Psoas muscle (tissue), 8 donors: ENCODE results near the gene CCDC141. TPM values are rescaled to one million over a fixed set of nuclear protein-coding genes. Genes with fewer than 3 reads are reported as not detected.

ENCODE experiments used
- ATAC-seq, 4 donors: fragments of 200-7000 bp; cut with Tn5 transposase; one replicate each; pipeline ENCODE4 v1.9.1; 2020; ENCODE audit warnings: moderate library complexity in 3 of 4, mild to moderate bottlenecking in 2 of 4
- DNase-seq, 2 donors: peaks; one replicate each; pipeline ENCODE4 v3.0.0-alpha.2; 2020
- H3K27ac ChIP-seq: fragments of 200-600 bp; one replicate; pipeline ENCODE4 v1.8.0; 2022
- H3K27me3 ChIP-seq, 3 donors: fragments of 200-600 bp in 1 of 3; one replicate each; pipeline versions ENCODE4 v1.6.1 to v1.8.0; 2013 to 2022; ENCODE audit warnings: low read length in 2 of 3, mild to moderate bottlenecking in 2 of 3, moderate library complexity in 1 of 3; ENCODE audit not compliant: insufficient read depth in 3 of 3
- H3K36me3 ChIP-seq, 2 donors: fragments of 200-600 bp in 1 of 2; one replicate each; pipeline versions ENCODE4 v1.6.1 to v1.8.0; 2013 to 2022; ENCODE audit warnings: low read depth in 1 of 2, mild to moderate bottlenecking in 1 of 2, moderate library complexity in 1 of 2; ENCODE audit not compliant: insufficient read depth in 1 of 2
- H3K4me1 ChIP-seq: fragments of 200-600 bp; one replicate; pipeline ENCODE4 v1.8.0; 2022
- H3K4me3 ChIP-seq: fragments of 200-600 bp; one replicate; pipeline ENCODE4 v1.8.0; 2022; ENCODE audit warnings: mild to moderate bottlenecking
- H3K9me3 ChIP-seq: fragments of 200-600 bp; one replicate; pipeline ENCODE4 v1.8.0; 2022
- WGBS, 3 donors: extraction: QIAGEN DNeasy Blood & Tissue Kit; methylation state at CpG; one replicate each; pipeline versions ENCODE4 v1.1.6 to v1.1.7; 2013; 5-methylcytosine and 5-hydroxymethylcytosine counted together
- intact Hi-C, 2 donors: fragments of 100-400 bp; cut with DNase I; formaldehyde crosslinking; loops; one replicate each; pipeline versions ENCODE4 v1.11.0 to v1.14.2; 2022
- long read RNA-seq, 2 donors: library from polyadenylated mRNA; unstranded; transcript quantifications; one replicate each; pipeline ENCODE4 v2.0.0, GENCODE V29; 2021
- polyA plus RNA-seq, 3 donors: library from polyadenylated mRNA; stranded (reverse); fragments of 200-250 nt; gene quantifications; one replicate each; pipeline ENCODE4 v1.2.3, GENCODE V29; 2013
- total RNA-seq, 4 donors: library from RNA; stranded (reverse); fragmentation: NEBNext Ultra II Directional in 2 of 4; extraction: Animal tissue kit (Norgen Biotek cat#: 25700) in 2 of 4; gene quantifications; one replicate each; pipeline versions ENCODE4 v1.2.1 to v1.2.4, GENCODE V29; 2021 to 2023
- TF ChIP-seq, protein P1 (sequence below): fragments of 200-600 bp; IDR thresholded peaks from one replicate; pipeline ENCODE4 v1.8.0; 2022; ENCODE audit warnings: antibody characterized with exemption
- donor health status: healthy with polysubstance abuse.
- donor health status: DM: no; HTN: no; CAD: no; lungs with moderate emphysema.
- donor health status: Bipolar disorder and iron deficiency.
- donor health status: healthy.
- donor health status: DM: yes; HTN: yes; CAD: no.
- donor health status: DM: no; HTN: no; CAD: no.
- donor health status: DM: no; HTN: no; CAD: no.
- donor health status: DM: yes; HTN: yes; CAD: no.

CCDC141 gene, protein sequence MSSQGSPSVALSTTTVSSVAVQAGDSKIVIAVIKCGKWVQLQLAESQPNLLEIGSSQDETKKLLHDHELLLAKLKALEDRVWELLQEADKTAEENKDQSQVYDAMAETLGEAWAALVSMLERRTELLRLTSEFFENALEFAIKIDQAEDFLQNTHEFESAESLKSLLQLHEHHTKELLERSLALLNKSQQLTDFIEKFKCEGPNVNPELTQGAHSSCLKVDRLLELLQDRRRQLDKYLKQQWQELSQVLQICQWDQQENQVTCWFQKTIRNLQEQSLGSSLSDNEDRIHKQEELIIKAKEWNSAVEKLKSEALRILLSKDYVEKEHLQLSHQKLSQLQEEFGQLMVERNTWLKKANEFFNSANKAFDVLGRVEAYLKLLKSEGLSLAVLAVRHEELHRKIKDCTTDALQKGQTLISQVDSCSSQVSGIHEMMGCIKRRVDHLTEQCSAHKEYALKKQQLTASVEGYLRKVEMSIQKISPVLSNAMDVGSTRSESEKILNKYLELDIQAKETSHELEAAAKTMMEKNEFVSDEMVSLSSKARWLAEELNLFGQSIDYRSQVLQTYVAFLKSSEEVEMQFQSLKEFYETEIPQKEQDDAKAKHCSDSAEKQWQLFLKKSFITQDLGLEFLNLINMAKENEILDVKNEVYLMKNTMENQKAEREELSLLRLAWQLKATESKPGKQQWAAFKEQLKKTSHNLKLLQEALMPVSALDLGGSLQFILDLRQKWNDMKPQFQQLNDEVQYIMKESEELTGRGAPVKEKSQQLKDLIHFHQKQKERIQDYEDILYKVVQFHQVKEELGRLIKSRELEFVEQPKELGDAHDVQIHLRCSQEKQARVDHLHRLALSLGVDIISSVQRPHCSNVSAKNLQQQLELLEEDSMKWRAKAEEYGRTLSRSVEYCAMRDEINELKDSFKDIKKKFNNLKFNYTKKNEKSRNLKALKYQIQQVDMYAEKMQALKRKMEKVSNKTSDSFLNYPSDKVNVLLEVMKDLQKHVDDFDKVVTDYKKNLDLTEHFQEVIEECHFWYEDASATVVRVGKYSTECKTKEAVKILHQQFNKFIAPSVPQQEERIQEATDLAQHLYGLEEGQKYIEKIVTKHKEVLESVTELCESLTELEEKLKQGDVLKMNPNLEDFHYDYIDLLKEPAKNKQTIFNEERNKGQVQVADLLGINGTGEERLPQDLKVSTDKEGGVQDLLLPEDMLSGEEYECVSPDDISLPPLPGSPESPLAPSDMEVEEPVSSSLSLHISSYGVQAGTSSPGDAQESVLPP (N-terminal part only)
- total RNA-seq (10 to 100 TPM in 2 of 4 donors, 1 to 10 TPM in 2; 5.9 to 14.9 (median 10.5) TPM), polyA plus RNA-seq (1 to 10 TPM in 2 of 3 donors, under 1 TPM in 1; 0.82 to 2.8 (median 2.4) TPM)
- long read RNA-seq, donor 1, partial matches to known transcripts, result 10 of 12 reads
- long read RNA-seq, donor 1, other reads (novel, unspliced or antisense), result 2 of 12 reads
- long read RNA-seq, donor 2, partial matches to known transcripts, result 3 of 10 reads
- long read RNA-seq, donor 2, other reads (novel, unspliced or antisense), result 7 of 10 reads

DNA sequence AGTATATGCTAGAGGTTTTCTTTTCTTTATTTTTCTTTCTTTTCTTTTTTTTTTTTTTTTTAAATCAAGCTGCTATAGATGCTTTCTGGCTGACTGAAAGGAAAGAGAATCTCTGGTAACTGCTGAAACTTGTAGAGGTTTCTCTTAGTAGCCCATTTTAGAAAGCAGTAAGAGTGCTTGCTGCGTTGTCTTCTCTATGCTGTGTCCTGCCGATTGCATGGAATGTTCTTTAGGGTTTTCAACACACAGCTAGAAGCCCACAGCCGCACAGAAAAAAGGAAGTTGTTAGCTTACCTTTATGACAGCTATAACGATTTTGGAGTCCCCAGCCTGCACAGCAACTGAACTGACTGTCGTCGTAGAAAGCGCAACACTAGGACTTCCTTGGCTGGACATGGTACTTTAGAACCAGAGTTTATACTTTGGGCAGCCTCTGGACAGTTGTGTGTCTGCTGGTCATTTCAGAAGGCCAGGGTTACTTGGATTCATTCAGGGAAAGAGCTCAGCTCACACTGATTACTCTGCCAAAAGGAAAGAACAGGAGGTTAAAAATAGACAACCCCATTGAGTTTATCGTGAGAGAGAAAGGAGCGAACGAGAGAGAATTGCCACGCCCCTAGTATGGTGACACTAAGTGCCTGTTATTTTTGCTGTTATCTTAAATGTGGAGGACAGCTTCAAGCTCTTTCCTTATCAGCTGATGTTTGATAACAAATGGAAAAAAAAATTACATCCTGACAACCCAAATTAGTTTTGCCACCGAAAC lies at the start of gene CCDC141:
Gene CCDC141, minus strand, starts transcription at position 592 of the 766 bp plus-strand sequence. Its CDS starts 196 bp downstream, at position 396.
- Histone ChIP-seq H3K4me1 (peaks cover 26% of the 10 kb centered on the region), H3K9me3 (no peaks in the 10 kb centered on the region), H3K27me3 (no peaks in the 10 kb centered on the region), H3K36me3 (no peaks in the 10 kb centered on the region), H3K4me3 (peak within 1 kb of the TSS; percentile 54), H3K27ac (peak within 1 kb of the TSS; percentile 69)
- DNase-seq (no peak), ATAC-seq (peak; percentile 84 to 97 (median 96))
- TF ChIP-seq, protein P1, sequence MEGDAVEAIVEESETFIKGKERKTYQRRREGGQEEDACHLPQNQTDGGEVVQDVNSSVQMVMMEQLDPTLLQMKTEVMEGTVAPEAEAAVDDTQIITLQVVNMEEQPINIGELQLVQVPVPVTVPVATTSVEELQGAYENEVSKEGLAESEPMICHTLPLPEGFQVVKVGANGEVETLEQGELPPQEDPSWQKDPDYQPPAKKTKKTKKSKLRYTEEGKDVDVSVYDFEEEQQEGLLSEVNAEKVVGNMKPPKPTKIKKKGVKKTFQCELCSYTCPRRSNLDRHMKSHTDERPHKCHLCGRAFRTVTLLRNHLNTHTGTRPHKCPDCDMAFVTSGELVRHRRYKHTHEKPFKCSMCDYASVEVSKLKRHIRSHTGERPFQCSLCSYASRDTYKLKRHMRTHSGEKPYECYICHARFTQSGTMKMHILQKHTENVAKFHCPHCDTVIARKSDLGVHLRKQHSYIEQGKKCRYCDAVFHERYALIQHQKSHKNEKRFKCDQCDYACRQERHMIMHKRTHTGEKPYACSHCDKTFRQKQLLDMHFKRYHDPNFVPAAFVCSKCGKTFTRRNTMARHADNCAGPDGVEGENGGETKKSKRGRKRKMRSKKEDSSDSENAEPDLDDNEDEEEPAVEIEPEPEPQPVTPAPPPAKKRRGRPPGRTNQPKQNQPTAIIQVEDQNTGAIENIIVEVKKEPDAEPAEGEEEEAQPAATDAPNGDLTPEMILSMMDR, result no peak
- 2 to 6% (median 5%) methylated on average over 12 of the region's 12 CpGs for WGBS, 3 donors
- intact Hi-C loops, result no loop called here

DNA sequence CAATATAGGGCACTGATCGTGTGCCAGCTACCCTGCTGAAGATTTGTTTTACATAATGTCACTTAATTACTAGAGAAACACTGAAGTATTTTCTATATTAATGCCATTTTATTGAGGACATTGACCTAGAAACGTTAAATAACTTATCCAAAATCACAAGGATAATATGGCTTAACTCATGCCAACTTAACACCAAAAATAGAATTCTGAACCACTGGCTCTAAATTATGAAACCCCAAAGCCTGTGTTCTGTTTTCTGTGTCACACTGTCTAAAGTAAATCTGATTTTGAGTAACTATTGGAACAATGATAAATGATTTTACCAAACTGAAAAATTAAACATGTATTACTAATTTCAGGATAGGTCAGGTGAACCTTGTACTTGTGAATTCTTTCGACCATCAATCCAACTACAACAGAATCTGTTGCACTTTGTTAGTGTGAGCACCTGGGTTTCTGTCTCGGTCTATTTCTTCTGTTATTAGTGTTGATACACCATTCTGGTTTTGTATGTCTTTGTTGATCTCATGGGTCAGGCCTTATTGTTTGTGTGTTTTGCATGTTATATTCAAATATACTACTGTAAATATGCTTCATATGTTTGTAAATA lies 48.2 kb upstream of the CCDC141 start:
- intact Hi-C loops, result no loop called here
- Histone ChIP-seq H3K27ac (no peak overlapping the region), H3K9me3 (no peaks in the 10 kb centered on the region), H3K4me3 (no peak overlapping the region), H3K4me1 (no peaks in the 10 kb centered on the region), H3K27me3 (no peaks in the 10 kb centered on the region), H3K36me3 (no peaks in the 10 kb centered on the region)
- ATAC-seq, result no peak
- WGBS, 3 donors, result 77 to 85% (median 84%) methylated on average over 4 of the region's 4 CpGs
- TF ChIP-seq, protein P1, result no peak
- DNase-seq, result no peak

DNA sequence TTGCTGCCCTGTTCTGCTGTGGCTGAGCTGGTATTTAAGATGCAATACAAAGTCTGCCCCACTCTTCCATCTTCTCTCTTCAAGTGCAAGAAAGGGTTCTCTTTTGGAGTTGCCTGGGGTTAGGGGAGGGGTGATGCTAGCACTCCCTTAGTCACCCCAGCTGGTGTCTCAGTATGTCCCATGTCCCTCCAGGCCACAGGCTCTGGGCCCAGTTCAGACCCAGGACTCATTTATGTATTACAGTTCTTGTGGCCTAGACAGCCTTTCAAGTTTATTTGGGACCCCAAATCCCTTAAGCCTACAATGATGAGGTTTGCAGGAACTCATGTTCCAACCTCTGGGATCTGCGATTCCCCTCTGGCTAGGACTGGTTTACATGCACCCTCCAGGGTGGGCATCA lies 47.2 kb upstream of the CCDC141 start:
- Histone ChIP-seq H3K4me1 (no peaks in the 10 kb centered on the region), H3K27me3 (no peaks in the 10 kb centered on the region), H3K4me3 (no peak overlapping the region), H3K27ac (no peak overlapping the region), H3K9me3 (no peaks in the 10 kb centered on the region), H3K36me3 (no peaks in the 10 kb centered on the region)
- ATAC-seq, result no peak
- WGBS, 3 donors, result 93 to 100% (median 98%) methylated on average over 1 of the region's 1 CpG
- no peak for DNase-seq
- TF ChIP-seq, protein P1, result no peak
- intact Hi-C loops, result no loop called here
